SH-SY5Y (cell line): ENCODE results near the gene UST.

Source experiments
- GATA2 ChIP-seq: IDR thresholded peaks from 2 replicates; pipeline ENCODE4 v1.6.1; 2011; ENCODE audit warnings: mild to moderate bottlenecking, low read depth, low read length
- GATA3 ChIP-seq: IDR thresholded peaks from 2 replicates; pipeline ENCODE4 v1.6.1; 2011; ENCODE audit warnings: low read depth, mild to moderate bottlenecking, low read length, moderate library complexity

GRCh38 chr6:148962854-148963515 is 216.2 kb downstream of the UST start:
- TF ChIP-seq GATA2, result no peak
- TF ChIP-seq GATA3, result no peak
